ENCODE results near the gene OR4F15.

- TF ChIP-seq RFX5 (IDR thresholded peaks at IDR 0.05; ENCODE audit: low read depth, low read length) (no peak), STAT6 (CRISPR knock-in tag; IDR thresholded peaks at IDR 0.05; ENCODE audit: borderline replicate concordance) (no peak), KLF6 (CRISPR knock-in tag; IDR thresholded peaks at IDR 0.05) (no peak), ZBTB14 (CRISPR knock-in tag; IDR thresholded peaks at IDR 0.05) (no peak), TBX3 (IDR thresholded peaks at IDR 0.05; ENCODE audit: borderline replicate concordance) (no peak), POLR2A (IDR thresholded peaks at IDR 0.05; ENCODE audit: insufficient read depth in 1 of 2, low read depth in 2 of 2, low read length in 2 of 2) (no peak), MLX (CRISPR knock-in tag; IDR thresholded peaks at IDR 0.05) (no peak), ZNF326 (CRISPR knock-in tag; IDR thresholded peaks at IDR 0.05; ENCODE audit: borderline replicate concordance) (no peak), ZNF777 (CRISPR knock-in tag; IDR thresholded peaks at IDR 0.05) (no peak), ZNF761 (CRISPR knock-in tag; conservative IDR thresholded peaks at IDR 0.05) (no peak), CBX2 (IDR thresholded peaks at IDR 0.05; ENCODE audit: low read depth, low read length) (no peak), CBX2 (CRISPR knock-in tag; IDR thresholded peaks at IDR 0.05; ENCODE audit: low read depth) (no peak), ZFP37 (CRISPR knock-in tag; IDR thresholded peaks at IDR 0.05; ENCODE audit: borderline replicate concordance) (no peak), ZBTB38 (CRISPR knock-in tag; IDR thresholded peaks at IDR 0.05) (no peak), EP300 (IDR thresholded peaks at IDR 0.05; ENCODE audit: low read depth in 2 of 2, low read length in 2 of 2) (no peak), EP300 (CRISPR knock-in tag; IDR thresholded peaks at IDR 0.05; ENCODE audit: borderline replicate concordance) (no peak)
Observed at GRCh38 chr15:101852356-101852755, 40.4 kb downstream of the OR4F15 start.

Data from HepG2 (cell line).